NCI-H146 treated with DMSO at 0.1 percent for 48 hours (cell line): ENCODE results near the gene CISH.

Experiments
- DNase-seq: peaks from one replicate; lab custom pipeline; 2025; ENCODE audit not compliant: unreplicated experiment; lab: John Stamatoyannopoulos, UW

The CISH gene

DNA sequence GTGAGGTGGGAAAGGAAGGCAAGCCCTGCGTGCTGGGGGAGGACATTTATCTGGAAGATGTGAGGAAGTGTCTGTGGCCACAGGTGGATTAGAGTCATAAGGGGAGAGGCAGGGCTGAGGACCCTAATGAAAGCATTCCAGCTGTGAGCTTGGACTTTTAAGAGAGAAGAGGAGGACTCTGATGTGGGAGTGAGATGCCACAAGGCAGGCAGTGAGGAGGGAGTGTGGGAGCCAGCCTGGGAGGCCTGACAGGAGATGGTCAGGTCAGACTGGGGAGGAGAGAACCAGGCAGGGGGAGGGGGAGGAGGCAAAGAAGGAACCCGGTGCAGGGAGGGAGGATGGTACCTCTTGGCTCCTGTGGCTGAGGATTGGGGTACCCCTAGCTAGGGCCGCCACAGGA lies 26.4 kb upstream of the CISH start:
- no peak for DNase-seq

- no peak for DNase-seq
Observed at GRCh38 chr3:50637011-50637410, 25.4 kb upstream of the CISH start.

- no peak for DNase-seq
Observed at GRCh38 chr3:50635066-50635465, 23.5 kb upstream of the CISH start.

DNA sequence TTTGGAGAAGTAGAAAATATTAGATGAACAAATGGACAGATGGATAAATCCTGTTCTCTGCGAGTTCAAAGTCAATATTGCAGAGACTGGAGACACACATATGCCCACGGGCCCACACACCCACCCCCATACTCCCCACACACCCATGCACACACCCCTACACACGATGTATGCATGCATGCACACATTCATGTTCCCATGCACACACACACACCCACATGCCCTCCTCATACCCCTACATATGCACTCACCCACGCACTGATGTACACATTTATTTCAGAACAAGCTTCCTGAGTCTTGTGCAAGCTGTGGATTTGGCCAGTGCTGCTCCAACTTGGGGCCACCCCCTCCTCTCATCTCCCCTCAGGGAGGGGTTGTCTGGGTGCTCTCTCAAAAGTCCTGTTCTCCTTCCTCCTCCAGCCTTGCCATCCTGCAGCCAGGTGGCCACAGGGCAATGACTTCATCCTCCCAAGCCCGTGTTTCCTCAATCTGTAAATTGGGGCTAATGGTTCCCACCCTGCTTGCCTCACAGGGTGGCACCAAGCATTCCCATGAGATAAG lies 21.7 kb upstream of the CISH start:
- no peak for DNase-seq

GRCh38 chr3:50632450-50632849 lies 20.9 kb upstream of the CISH start:
- DNase-seq = no peak

GRCh38 chr3:50630877-50631276 lies 19.3 kb upstream of the CISH start:
- no peak for DNase-seq

- DNase-seq = no peak
Observed at GRCh38 chr3:50630394-50630793, 18.8 kb upstream of the CISH start.

GRCh38 chr3:50628601-50629000 lies 17.0 kb upstream of the CISH start:
- DNase-seq = no peak

DNA sequence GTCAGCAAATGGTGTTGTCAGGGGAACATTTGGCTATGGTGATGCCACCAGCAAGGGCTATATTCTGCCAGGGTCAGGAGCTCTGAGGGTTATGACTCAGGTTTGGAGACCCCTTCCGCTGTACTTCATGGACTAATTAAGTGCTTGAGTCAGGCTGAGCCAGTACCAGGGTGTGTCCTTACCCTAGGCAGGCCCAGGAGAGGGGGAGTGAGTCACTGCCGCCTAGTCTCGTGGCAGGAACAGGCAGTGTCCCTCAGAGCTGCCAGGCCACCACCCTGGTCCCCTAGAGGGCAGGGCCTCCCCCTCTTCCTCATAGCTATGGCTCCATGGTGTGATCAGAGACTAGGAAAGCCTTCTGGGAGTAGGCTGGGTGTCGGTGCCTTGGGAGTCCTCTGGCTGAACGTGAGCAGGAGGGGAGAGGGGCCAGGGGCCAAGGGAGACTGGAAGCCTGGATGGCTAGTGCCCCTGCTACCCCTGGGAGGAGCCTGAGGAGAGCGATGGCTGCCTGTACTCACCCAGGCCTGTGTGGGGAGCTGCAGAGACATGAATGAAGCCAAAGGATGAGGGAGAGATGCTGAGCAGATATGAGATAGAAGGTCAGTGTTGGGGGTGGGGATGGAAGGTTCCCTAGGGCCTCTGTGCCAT lies 16.0 kb upstream of the CISH start:
- DNase-seq = no peak

- DNase-seq = no peak
Observed at GRCh38 chr3:50626401-50626800, 14.8 kb upstream of the CISH start.

DNA sequence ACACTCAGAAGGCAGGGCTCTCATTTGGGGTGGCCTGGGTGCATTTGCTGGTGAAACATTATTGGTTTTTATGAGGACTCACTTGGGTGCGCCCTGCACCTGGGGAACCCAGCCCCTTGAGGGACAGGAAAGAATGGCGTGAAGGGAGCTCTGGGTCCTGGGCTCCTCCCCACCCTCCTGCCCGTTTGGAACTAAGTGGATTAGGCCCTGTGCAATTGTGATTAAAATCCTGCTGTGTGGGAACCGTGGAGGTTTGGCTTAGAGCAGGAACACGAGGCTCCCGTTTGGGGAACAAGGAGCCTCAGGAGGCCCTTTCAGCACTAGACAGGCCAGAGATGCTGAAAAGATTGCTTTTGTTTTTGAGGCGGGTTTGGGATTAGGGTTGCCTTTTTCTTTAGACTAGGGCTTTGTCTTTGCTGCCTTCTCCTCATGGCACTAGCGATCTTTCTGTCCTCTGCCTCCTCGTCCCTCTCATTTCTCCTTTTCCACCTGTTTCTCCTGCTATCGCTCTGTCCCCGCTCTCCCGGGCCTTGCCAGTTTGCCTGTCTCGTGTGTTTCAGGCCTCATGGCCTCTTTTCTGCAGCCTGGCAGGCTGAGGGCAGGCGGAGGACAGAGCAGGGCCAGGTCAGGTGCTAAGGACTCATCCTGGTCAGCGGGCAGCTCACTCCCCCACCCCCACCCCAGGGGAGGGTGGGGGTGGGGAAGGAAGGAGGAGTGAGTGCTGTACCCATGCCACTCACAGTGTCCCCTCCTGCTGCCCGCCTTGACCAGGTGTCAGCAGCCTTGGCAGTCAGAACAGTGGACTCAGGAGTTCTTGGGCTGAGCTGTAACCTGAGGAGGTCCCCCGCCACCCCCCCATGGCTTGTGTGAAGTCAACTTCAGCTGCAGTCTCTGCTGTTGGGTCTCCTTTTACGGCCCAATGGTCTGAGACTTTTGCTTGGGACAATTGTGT lies 13.9 kb upstream of the CISH start:
- DNase-seq = no peak

GRCh38 chr3:50624634-50625033 lies 13.1 kb upstream of the CISH start:
- no peak for DNase-seq

GRCh38 chr3:50623840-50624474 lies 12.4 kb upstream of the CISH start:
- DNase-seq = no peak

- DNase-seq = no peak
Observed at GRCh38 chr3:50622881-50623280, 11.3 kb upstream of the CISH start.

- DNase-seq = no peak
Observed at GRCh38 chr3:50620820-50621219, 9.2 kb upstream of the CISH start.

- DNase-seq = no peak
Observed at GRCh38 chr3:50620420-50620819, 8.8 kb upstream of the CISH start.

GRCh38 chr3:50617911-50618481 lies 6.4 kb upstream of the CISH start:
- DNase-seq = no peak

DNA sequence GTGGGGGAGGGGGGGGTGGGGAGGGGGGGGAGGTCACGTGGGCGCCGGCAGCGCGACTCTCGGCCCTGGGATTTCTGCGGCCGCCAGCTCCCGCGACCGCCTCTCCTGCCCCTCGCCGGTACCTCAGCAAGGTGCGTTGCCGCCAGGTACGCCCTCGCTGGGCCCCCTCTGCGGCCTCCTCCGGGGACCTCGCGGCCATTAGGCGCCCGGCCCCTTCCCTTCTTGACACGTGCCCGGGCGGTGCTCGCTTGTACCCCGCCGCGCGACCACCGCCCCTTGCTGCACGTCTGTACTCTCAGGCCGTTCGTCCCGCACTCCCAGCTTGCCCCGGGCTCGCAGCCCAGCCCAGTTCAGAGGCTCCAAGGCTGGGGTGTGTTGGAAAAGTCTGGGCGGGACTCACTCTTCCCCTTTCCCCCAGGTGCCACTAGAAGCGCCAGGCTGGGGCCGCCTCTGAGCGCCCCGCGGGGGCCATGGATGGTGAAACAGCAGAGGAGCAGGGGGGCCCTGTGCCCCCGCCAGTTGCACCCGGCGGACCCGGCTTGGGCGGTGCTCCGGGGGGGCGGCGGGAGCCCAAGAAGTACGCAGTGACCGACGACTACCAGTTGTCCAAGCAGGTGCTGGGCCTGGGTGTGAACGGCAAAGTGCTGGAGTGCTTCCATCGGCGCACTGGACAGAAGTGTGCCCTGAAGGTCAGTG lies 5.7 kb upstream of the CISH start, which contains the start of gene MAPKAPK3:
Gene MAPKAPK3, plus strand, starts transcription at position 56 of the 696 bp plus-strand sequence. Its CDS starts 415 bp downstream, at position 471.
- DNase-seq = peak; percentile 43

- peak; percentile 43 for DNase-seq
Observed at GRCh38 chr3:50616770-50617095, 5.2 kb upstream of the CISH start.

DNA sequence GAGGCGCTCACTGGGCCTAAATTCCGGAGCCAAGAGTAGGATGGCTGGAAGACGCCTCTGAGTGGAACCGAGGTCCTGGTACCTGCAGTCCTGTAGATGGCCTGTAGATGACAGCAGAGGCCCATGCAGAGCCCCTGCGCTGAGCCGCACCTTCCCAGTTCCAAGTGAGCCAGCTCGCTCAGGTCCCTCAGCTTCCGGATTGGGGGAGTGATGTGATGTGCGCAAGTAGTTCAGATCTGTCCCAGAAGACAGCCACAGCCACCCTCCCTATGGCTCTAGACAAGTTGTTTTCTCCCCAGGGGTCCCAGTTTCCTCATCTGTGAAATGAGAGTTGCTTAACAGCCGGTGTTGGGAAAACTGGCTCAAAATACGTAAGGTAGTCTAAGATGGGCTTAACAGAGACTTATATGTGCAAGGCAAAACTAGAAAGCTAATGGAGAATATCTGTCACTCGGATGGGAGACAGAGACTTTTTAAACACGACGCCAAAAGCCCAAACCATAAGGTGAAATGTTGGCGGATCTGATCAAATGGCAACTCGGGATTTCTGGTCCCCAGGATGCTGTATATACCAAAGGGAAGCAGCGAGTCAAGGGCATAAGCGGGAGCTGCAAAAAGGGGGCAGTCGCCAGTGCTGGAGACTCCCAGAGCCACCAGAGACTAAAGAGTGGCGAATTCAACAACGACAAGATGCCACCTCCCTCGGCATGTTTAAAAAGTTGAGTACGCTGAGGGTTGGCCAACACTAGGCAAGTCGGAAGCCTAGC lies 4.6 kb upstream of the CISH start:
- DNase-seq = peak; percentile 50
